Left ventricle myocardium inferior (tissue), 1 donor: ENCODE data around the gene IGF1R. TPM values are rescaled to one million over a fixed set of nuclear protein-coding genes. Genes with fewer than 3 reads are reported as not detected.

Source experiments
- DNase-seq: peaks from one replicate; pipeline ENCODE4 v3.0.0-alpha.2; 2020
- H3K27ac ChIP-seq: fragments of 200-600 bp; replicated peaks from 2 replicates; pipeline ENCODE4 v1.8.0; 2021
- H3K27me3 ChIP-seq: fragments of 200-600 bp; 2 replicates; pipeline ENCODE4 v1.8.0; 2021; ENCODE audit warnings: low read depth
- H3K36me3 ChIP-seq: fragments of 200-600 bp; 2 replicates; pipeline ENCODE4 v1.8.0; 2021
- H3K4me1 ChIP-seq: fragments of 200-600 bp; 2 replicates; pipeline ENCODE4 v1.8.0; 2021
- H3K4me3 ChIP-seq: fragments of 200-600 bp; 2 replicates; pipeline ENCODE4 v1.8.0; 2021; ENCODE audit warnings: mild to moderate bottlenecking, moderate library complexity
- H3K9me3 ChIP-seq: fragments of 200-600 bp; replicated peaks from 2 replicates; pipeline ENCODE4 v1.8.0; 2021
- CTCF ChIP-seq: fragments of 200-600 bp; IDR thresholded peaks from 2 replicates; pipeline ENCODE4 v1.8.0; 2021; ENCODE audit warnings: antibody characterized with exemption, mild to moderate bottlenecking, borderline replicate concordance
- intact Hi-C: fragments of 100-400 bp; cut with micrococcal nuclease; formaldehyde crosslinking; loops from one replicate; pipeline ENCODE4 v1.11.0; 2022
- total RNA-seq: library from RNA; stranded (reverse); fragmentation: NEBNext Ultra II Directional; extraction: Animal tissue kit (Norgen Biotek cat#: 25700); gene quantifications from one replicate; pipeline ENCODE4 v1.2.1, GENCODE V29; 2021
- donor health status: DM: no; HTN: yes; CAD: no; lungs with severe emphysema.

The IGF1R gene
- total RNA-seq, 1 donor from 2014 or later, result 37.2 TPM

GRCh38 chr15:98948941-98949340 lies 300.6 kb downstream of the IGF1R start:
- intact Hi-C loops, result no loop called here
- DNase-seq, result no peak
- no peak for TF ChIP-seq CTCF
- Histone ChIP-seq H3K9me3 (no peaks in the 10 kb centered on the region), H3K27me3 (no peaks in the 10 kb centered on the region), H3K4me1 (peaks cover 68% of the 10 kb centered on the region), H3K36me3 (peaks cover 68% of the 10 kb centered on the region), H3K4me3 (no peak overlapping the region), H3K27ac (no peak overlapping the region)

- peaks cover 68% of the 10 kb centered on the region for H3K4me1 ChIP-seq
- no peak for TF ChIP-seq CTCF
- peaks cover 62% of the 10 kb centered on the region for H3K36me3 ChIP-seq
- no peaks in the 10 kb centered on the region for H3K27me3 ChIP-seq
- intact Hi-C loops, result no loop called here
- H3K9me3 ChIP-seq, result no peaks in the 10 kb centered on the region
- DNase-seq, result no peak
- H3K4me3 ChIP-seq, result no peak overlapping the region
- H3K27ac ChIP-seq, result no peak overlapping the region
These were observed 301.3 kb downstream of the IGF1R start for GRCh38 chr15:98949624-98950023.

DNA sequence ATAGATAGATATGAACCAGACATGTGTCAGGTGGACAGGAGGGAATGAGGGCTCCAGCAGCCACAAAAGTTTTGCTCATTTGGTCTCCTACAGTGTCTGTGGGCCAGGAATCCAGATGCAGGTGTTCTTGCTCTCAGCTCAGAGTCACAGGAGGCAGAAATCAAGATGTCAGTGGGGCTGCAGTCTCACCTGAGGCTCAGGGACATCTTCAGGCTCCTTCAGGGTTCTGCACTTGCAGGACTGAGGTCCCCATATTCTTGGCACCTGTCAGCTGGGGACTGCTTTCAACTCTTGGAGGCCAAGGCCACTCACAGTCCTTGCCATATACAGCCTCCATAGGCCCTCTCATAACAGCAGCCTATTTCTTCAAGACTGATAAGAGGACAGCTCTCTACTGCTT lies 301.9 kb downstream of the IGF1R start:
- no peaks in the 10 kb centered on the region for H3K9me3 ChIP-seq
- H3K36me3 ChIP-seq, result peaks cover 56% of the 10 kb centered on the region
- no peak for DNase-seq
- intact Hi-C loops, result no loop called here
- peaks cover 70% of the 10 kb centered on the region for H3K4me1 ChIP-seq
- H3K4me3 ChIP-seq, result no peak overlapping the region
- H3K27ac ChIP-seq, result no peak overlapping the region
- H3K27me3 ChIP-seq, result no peaks in the 10 kb centered on the region
- no peak for TF ChIP-seq CTCF

GRCh38 chr15:98951004-98951403 lies 302.7 kb downstream of the IGF1R start:
- no peak overlapping the region for H3K4me3 ChIP-seq
- intact Hi-C loops, result no loop called here
- H3K9me3 ChIP-seq, result no peaks in the 10 kb centered on the region
- no peak for TF ChIP-seq CTCF
- H3K27ac ChIP-seq, result no peak overlapping the region
- peaks cover 70% of the 10 kb centered on the region for H3K4me1 ChIP-seq
- no peak for DNase-seq
- H3K27me3 ChIP-seq, result no peaks in the 10 kb centered on the region
- peaks cover 51% of the 10 kb centered on the region for H3K36me3 ChIP-seq

DNA sequence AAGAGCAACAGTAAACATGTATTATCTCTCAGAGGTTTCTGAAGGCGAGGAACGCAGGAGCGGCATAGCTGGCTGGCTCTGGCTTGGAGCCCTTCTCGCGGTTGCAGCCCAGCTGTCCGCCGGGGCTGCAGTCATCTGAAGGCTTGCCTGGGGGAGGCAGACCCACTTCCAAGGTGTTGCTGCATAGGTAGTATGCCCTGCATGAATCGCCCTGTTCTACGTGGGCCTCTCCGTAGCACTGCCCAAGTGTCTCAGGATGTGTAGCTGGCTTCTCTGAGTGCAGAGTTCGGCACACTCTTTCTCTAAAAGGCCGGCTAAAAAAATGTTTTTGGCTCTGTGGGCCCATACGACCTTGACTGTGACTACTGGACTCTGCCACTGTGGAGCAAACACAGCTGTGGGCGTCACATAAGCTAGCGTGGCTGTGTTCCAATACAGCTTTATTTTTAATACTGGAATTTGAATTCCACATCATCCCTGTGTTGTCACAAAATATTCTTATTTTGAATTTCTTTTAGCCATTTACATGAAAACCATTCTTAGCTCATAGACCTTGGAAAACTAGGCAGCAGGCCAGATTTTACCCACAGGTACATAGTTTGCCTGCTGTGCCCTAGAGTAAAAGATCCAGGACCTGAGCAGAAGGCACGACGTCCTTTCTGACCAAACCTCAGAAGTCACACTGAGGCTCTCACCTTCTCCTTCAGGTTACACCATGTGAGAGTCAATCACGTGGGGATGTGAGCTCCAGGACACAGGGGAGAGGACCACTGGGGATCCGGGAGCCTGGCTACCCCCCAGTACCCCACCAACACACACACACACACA lies 303.4 kb downstream of the IGF1R start:
- intact Hi-C loops, result no loop called here
- H3K4me1 ChIP-seq, result peaks cover 69% of the 10 kb centered on the region

More for the DNA sequence above, 303.4 kb downstream of the IGF1R start:
- Histone ChIP-seq H3K36me3 (peaks cover 52% of the 10 kb centered on the region), H3K4me3 (no peak overlapping the region), H3K27ac (peak overlapping the region; percentile 28), H3K9me3 (no peaks in the 10 kb centered on the region), H3K27me3 (no peaks in the 10 kb centered on the region)
- no peak for TF ChIP-seq CTCF
- DNase-seq, result no peak
